ENCODE data around the gene NUDCD3. TPM values are rescaled to one million over a fixed set of nuclear protein-coding genes. Genes with fewer than 3 reads are reported as not detected.

NUDCD3 gene
- total and polyA plus RNA-seq, 12 donors: 16.2 to 116 (median 102) TPM

DNA sequence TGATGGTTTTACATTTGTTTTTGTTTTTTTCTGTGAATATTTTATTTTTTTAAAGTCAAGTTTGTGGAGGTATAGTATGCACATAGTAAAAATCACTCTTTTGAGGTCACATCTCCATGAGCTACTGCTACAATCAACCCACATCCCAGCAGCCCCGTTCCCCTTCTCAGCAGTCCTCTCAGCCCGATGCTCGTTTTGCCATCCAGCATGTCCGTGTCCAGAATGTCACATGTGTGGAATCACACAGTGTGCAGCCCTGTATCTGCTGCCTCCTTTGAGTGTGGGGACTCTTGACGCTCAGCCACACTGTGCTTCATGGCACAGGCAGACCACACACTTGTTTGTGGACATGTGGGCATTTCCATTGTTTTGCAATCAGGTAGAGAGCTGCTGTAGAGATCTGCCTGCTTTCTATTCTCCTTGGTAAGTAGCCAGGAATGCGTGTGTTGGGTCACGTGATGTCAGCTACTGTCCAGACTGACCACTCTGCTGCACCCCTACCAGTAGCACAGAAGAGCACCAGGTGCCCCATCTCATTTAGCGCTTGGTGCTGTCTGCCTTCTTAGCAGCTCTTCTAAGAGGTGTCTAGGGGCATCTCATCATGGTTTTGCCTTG, 93.4 kb downstream of the NUDCD3 start:
- no peak for ATAC-seq
- peaks cover 3 to 32% (median 23%) of the 10 kb centered on the region in 9 donors for H3K4me1 ChIP-seq
- DNase-seq: no peak
- intact Hi-C loops (cut with DNase I): loop anchor here in 1 of 10 donors (5.0 kb wide), 1 partner anchor 75 kb away; no protein-coding TSS in a partner anchor
- no peaks in the 10 kb centered on the region for H3K27me3 ChIP-seq
- no peak overlapping the region for H3K27ac ChIP-seq
- H3K4me3 ChIP-seq: no peak overlapping the region
- H3K36me3 ChIP-seq: peaks cover 0 to 59% (median 5%) of the 10 kb centered on the region in 9 donors
- TF ChIP-seq, protein P1, sequence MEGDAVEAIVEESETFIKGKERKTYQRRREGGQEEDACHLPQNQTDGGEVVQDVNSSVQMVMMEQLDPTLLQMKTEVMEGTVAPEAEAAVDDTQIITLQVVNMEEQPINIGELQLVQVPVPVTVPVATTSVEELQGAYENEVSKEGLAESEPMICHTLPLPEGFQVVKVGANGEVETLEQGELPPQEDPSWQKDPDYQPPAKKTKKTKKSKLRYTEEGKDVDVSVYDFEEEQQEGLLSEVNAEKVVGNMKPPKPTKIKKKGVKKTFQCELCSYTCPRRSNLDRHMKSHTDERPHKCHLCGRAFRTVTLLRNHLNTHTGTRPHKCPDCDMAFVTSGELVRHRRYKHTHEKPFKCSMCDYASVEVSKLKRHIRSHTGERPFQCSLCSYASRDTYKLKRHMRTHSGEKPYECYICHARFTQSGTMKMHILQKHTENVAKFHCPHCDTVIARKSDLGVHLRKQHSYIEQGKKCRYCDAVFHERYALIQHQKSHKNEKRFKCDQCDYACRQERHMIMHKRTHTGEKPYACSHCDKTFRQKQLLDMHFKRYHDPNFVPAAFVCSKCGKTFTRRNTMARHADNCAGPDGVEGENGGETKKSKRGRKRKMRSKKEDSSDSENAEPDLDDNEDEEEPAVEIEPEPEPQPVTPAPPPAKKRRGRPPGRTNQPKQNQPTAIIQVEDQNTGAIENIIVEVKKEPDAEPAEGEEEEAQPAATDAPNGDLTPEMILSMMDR (IDR thresholded peaks at IDR 0.05): no peak
- no peaks in the 10 kb centered on the region for H3K9me3 ChIP-seq
- whole genome bisulfite sequencing, 2 donors: 73 to 75% methylated on average over 8 of the region's 8 CpGs

DNA sequence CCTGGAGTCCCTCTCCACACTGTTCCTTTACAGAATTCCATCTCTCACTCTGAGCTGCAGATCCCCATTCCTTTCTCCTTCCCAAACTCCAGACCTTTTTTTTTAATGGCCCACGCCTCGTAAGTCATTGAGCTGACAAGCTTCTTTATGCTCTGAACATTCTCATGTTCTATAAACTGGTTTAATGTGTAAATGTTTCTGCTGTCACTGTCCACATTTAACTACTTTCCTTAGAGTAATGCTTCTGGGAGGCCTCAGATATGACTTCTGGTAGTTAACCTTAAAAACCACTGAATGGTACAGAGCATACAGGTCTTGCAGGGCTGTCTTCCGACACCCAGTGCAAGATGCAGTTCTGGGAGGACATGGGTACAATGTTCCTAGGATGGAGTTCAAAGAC, 94.0 kb downstream of the NUDCD3 start:
- Histone ChIP-seq H3K4me3 (no peak overlapping the region), H3K36me3 (peaks cover 0 to 59% (median 8%) of the 10 kb centered on the region in 9 donors), H3K27me3 (no peaks in the 10 kb centered on the region), H3K9me3 (no peaks in the 10 kb centered on the region), H3K4me1 (peaks cover 3 to 32% (median 23%) of the 10 kb centered on the region in 9 donors), H3K27ac (no peak overlapping the region)
- WGBS, 2 donors: 93 to 95% methylated on average over 3 of the region's 3 CpGs
- intact Hi-C loops (cut with DNase I): loop anchor here in 1 of 10 donors (5.0 kb wide), 1 partner anchor 76 kb away; no protein-coding TSS in a partner anchor
- DNase-seq (no peak), ATAC-seq (no peak)
- TF ChIP-seq, protein P1 (IDR thresholded peaks at IDR 0.05): no peak

DNA sequence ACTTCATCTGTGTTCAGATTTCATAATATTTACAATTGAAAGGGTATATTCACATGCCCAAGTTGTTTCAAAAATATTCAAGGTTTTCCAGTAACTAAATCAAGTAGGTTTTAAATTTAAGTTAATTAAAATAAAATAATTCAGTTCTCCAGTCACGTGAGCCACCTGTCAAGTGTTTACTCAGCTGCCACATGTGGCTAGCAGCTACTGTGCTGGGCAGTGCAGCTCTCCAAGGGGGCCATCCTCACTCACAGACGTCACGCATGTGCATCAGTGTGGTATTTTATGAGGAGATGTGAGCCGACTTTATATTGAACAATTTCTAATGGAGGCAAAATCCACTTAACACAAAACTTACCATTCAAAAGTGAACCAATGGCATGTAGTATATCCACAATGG, 95.4 kb downstream of the NUDCD3 start:
- TF ChIP-seq, protein P1 (IDR thresholded peaks at IDR 0.05): no peak
- intact Hi-C loops (cut with DNase I): loop anchor here in 1 of 10 donors (5.0 kb wide), 1 partner anchor 77 kb away; no protein-coding TSS in a partner anchor

DNA sequence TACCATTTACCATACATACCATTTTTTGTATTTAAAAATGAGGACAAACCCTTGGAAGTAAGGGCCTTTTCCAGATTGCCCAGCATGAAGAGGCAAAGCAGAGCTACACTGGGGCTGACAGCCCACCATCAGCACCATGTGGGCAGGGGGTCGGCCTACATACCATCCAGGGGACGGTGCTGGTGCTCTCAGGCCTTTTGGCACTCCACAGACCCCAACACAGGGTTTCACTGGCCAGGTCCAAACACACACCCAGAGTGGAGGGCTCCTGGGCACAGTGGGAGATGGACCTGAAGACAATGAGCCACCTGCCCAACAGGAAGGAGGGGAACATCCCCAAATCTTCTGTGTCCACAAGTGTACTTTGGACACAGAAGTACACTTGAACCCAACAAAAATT, 95.8 kb downstream of the NUDCD3 start:
- intact Hi-C loops (cut with DNase I): loop anchor here in 1 of 10 donors (5.0 kb wide), 1 partner anchor 78 kb away; no protein-coding TSS in a partner anchor
- no peak for DNase-seq

More for the DNA sequence above, 95.4 kb downstream of the NUDCD3 start:
- H3K4me1 ChIP-seq: peaks cover 3 to 32% (median 23%) of the 10 kb centered on the region in 9 donors
- DNase-seq: no peak
- H3K36me3 ChIP-seq: peaks cover 0 to 63% (median 16%) of the 10 kb centered on the region in 9 donors
- ATAC-seq: no peak
- H3K4me3 ChIP-seq: no peak overlapping the region
- H3K9me3 ChIP-seq: no peaks in the 10 kb centered on the region
- no peak overlapping the region for H3K27ac ChIP-seq
- no peaks in the 10 kb centered on the region for H3K27me3 ChIP-seq
- WGBS, 2 donors: 86 to 88% methylated on average over 4 of the region's 4 CpGs

More for the DNA sequence above, 95.8 kb downstream of the NUDCD3 start:
- H3K36me3 ChIP-seq: peaks cover 0 to 67% (median 16%) of the 10 kb centered on the region in 9 donors
- H3K27ac ChIP-seq: no peak overlapping the region
- no peaks in the 10 kb centered on the region for H3K27me3 ChIP-seq
- WGBS, 2 donors: 91% methylated on average over 2 of the region's 2 CpGs
- no peaks in the 10 kb centered on the region for H3K9me3 ChIP-seq
- TF ChIP-seq, protein P1 (IDR thresholded peaks at IDR 0.05): no peak
- H3K4me3 ChIP-seq: no peak overlapping the region
- ATAC-seq: no peak
- H3K4me1 ChIP-seq: peaks cover 3 to 32% (median 23%) of the 10 kb centered on the region in 9 donors
